ENCODE results near the gene MGAT4B. TPM values are rescaled to one million over a fixed set of nuclear protein-coding genes. Genes with fewer than 3 reads are reported as not detected.

Gene MGAT4B
- total and polyA plus RNA-seq, 4 donors, result 42.0 to 156 (median 83.7) TPM

- no peak for DNase-seq (ENCODE audit: low spot score)
- H3K27ac ChIP-seq (ENCODE audit: low read depth in 1 of 2, low read length in 2 of 2), result peak overlapping the region; percentile 36 to 51
- no peak overlapping the region for H3K9ac ChIP-seq (ENCODE audit: low read depth in 1 of 2, low read length in 2 of 2)
- 74% methylated on average over 24 of the region's 24 CpGs for WGBS
- TF ChIP-seq FOXA1 (IDR thresholded peaks at IDR 0.05) (no peak), MAX (IDR thresholded peaks at IDR 0.05) (no peak), RAD21 (IDR thresholded peaks at IDR 0.05) (no peak), ATF3 (IDR thresholded peaks at IDR 0.05) (no peak), CTCF (IDR thresholded peaks at IDR 0.05; ENCODE audit: low read depth, low read length, missing input control) (no peak), ZBTB33 (IDR thresholded peaks at IDR 0.05) (no peak), RXRA (IDR thresholded peaks at IDR 0.05) (no peak), TAF1 (conservative IDR thresholded peaks at IDR 0.05) (no peak), JUND (IDR thresholded peaks at IDR 0.05) (no peak), FOXA2 (IDR thresholded peaks at IDR 0.05) (no peak), YY1 (IDR thresholded peaks at IDR 0.05) (no peak), NR2F2 (IDR thresholded peaks at IDR 0.05) (no peak), REST (IDR thresholded peaks at IDR 0.05) (no peak), GABPA (IDR thresholded peaks at IDR 0.05 in 1 of 2, conservative IDR thresholded peaks at IDR 0.05 in 1 of 2) (no peak), EGR1 (IDR thresholded peaks at IDR 0.05; ENCODE audit: low read depth in 2 of 2) (no peak), SP1 (IDR thresholded peaks at IDR 0.05) (no peak), HNF4A (conservative IDR thresholded peaks at IDR 0.05) (no peak), HNF4G (IDR thresholded peaks at IDR 0.05) (no peak)
- H3K9me3 ChIP-seq (ENCODE audit: control insufficient read depth in 4 of 4, low read length in 3 of 4), result no peaks in the 10 kb centered on the region
- H3K4me3 ChIP-seq (ENCODE audit: low read depth in 1 of 3, low read length in 3 of 3), result no peak overlapping the region
- H3K36me3 ChIP-seq (ENCODE audit: control insufficient read depth in 4 of 4, insufficient read depth in 3 of 4, low read depth in 1 of 4, low read length in 3 of 4), result peaks cover 0 to 6% (median 3%) of the 10 kb centered on the region in 4 donors
- H3K27me3 ChIP-seq (ENCODE audit: control insufficient read depth in 4 of 4, insufficient read depth in 4 of 4, low read length in 3 of 4), result no peaks in the 10 kb centered on the region
- H3K4me1 ChIP-seq (ENCODE audit: control insufficient read depth in 4 of 4, insufficient read depth in 4 of 4, low read length in 3 of 4), result peaks cover 0 to 47% (median 33%) of the 10 kb centered on the region in 4 donors
These were observed 13.8 kb downstream of the MGAT4B start for GRCh38 chr5:179792612-179793467.
